GM21381 (cell line): ENCODE measurements around the gene PC.
"Not testable (repeated sequence)": the region's sequence is repeated elsewhere in the genome, so short reads cannot be mapped to it uniquely, and the experiment has no call there.

Experiments used
- ATAC-seq: cut with Tn5 transposase; IDR thresholded peaks from one replicate; pipeline ENCODE4 v1.9.1; 2021; ENCODE audit warnings: mild to moderate bottlenecking, moderate library complexity; ENCODE audit not compliant: unreplicated experiment

PC gene

DNA sequence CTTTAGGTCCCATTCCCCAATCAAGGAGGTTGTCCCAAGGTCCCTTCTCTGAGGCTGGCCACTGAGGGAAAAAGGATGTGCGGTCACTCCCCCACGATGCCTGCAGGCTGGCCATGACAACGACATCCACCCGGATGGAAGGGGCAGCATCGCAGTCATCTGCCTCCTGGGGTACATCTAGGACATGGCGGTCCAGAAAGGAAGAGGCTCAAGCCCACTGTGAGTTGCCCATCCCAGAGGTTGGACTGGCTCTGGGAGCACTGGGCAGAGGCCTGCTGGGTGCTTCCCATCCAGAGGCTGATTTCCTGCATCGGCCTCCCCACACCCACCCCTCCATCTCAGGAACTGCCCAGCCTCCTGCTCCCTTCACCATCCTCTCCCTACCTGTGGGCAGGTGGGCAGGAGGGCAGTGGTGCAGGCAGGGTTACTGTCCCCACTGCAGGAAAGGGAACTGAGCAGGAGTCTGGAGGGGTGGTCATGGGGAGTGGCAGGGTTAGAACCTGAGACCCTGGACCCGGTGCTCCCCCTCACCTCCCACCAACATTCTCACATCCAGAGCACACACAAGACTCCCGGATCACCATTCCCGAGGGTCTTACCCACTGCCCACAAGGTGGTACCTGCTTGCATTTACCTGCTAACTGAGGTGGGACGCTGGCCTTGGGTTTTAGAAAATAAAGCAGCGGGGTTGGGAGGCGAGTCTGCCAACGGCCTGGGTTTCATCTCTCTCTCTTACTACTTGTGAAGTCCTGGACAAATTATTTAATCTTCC, 110.5 kb downstream of the PC start:
- no peak for ATAC-seq

DNA sequence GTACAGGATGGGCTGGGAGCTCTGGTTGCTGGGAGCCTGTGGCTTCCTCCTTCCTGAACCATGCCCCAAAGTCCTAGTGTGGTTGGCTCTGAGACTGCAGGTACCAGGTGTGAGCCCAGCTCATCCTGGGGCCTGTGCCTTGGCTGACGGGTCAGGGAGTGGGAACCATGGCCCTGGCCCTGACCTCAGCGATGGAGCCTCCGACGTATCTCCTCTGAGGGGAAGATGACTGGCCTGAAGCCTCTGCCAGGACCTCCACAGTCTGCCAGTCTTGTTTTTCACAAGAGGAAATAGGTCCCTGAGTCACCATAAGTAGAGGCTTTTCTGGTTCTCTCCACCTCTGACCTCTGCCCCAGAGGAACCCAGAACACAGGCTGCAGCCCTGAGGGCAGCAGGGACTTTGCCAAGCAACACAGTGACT, 111.5 kb downstream of the PC start:
- ATAC-seq, result no peak

DNA sequence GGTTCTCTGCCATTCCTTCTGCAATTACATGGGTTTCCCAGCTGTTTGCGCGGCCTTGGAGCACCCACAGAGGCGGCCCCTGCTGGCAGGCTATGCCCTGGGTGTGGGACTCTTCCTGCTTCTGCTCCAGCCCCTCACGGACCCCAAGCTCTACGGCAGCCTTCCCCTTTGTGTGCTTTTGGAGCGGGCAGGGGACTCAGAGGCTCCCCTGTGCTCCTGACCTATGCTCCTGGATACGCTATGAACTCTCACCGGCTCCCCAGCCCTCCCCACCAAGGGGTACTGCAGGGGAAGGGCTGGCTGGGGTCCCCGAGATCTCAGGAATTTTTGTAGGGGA, 112.3 kb downstream of the PC start:
- ATAC-seq, result no peak

DNA sequence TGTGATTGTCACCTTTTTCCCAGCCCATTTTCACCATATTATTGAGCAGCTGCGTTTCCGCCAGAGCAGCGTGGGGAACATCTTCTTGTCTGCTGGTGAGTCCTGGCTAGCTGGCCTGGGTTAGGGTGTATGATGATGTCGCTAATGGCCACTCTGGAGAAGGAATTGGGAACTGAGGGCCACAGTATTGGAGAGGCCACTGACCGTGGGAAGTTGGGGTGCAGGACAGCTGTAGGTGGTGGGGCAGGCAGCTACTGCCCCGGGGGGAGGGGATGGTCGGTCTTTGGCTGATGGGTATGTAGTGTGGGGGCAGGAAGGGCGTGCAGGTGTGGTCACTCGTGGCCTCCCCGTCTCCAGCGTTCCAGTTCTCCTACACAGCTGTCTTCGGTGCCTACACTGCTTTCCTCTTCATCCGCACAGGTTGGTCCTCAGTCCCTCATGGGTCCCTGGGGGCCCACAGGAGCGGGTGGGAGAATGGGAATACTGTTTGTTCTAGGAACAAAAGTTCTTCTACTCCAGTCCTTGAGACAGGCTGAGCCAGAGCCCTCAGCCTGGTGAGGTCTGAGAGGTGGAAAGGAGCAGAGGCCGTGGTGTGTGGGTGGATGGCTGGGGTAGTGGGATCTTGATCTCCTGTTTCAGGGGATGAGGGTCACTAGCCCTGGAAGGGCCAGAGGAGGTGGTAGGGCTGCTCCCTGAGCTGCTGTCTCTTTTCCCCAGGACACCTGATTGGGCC, 112.9 kb downstream of the PC start:
- no peak for ATAC-seq

DNA sequence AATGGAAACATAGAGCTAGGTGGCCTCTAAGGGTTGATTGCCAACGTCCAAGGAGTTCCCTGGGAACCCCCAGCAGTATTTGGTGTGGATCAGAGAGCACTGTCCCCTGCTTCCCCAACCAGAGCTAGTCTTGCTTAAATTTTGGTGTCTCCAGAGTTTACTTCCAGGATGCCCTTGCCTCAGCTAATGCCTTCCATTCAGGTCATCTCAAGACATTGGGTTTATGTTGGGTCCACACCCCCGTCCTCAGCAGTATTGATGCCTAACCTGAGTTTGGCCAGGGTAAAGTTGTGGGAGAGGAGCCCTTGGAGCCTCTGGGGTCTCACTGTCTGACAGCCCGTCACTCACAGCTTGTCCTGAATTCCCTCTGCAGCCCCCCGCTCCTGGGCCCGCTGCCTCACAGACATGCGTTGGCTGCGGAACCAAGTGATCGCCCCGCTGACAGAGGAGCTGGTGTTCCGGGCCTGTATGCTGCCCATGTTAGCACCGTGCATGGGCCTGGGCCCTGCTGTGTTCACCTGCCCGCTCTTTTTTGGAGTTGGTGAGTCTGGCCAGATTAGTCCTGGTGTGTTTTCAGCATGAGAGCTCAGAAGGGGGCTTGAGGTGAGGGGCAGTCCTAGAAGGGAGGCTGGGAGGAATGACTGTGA, 113.6 kb downstream of the PC start:
- no peak for ATAC-seq

DNA sequence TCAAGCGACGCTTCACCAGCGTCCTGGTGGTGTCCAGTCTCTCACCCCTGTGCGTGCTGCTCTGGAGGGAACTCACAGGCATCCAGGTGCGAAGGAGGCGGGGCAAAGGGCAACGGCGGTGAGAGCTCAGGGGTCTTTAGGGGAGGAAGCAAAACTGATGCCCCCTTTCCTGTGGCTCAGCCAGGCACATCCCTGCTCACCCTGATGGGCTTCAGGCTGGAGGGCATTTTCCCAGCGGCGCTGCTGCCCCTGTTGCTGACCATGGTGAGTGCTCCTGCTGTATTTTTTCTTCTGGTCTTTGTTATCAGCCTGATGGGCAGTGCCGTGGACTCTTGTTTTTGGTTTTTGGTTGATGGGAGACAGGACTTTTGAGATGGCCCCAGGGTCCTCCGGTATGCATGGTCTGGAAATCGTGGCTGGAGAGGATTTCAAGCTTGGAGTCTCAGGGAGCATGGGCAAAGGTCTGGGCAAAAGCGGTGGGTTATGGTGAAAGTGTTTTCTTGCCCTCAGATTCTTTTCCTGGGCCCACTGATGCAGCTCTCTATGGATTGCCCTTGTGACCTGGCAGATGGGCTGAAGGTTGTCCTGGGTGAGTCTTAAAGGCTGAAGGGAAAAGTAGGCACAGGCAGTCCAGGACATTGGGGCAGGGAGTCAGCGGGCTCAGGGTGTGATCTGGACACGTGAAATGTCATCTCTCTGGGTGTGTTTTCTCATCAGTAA, 114.2 kb downstream of the PC start:
- ATAC-seq, result no peak

DNA sequence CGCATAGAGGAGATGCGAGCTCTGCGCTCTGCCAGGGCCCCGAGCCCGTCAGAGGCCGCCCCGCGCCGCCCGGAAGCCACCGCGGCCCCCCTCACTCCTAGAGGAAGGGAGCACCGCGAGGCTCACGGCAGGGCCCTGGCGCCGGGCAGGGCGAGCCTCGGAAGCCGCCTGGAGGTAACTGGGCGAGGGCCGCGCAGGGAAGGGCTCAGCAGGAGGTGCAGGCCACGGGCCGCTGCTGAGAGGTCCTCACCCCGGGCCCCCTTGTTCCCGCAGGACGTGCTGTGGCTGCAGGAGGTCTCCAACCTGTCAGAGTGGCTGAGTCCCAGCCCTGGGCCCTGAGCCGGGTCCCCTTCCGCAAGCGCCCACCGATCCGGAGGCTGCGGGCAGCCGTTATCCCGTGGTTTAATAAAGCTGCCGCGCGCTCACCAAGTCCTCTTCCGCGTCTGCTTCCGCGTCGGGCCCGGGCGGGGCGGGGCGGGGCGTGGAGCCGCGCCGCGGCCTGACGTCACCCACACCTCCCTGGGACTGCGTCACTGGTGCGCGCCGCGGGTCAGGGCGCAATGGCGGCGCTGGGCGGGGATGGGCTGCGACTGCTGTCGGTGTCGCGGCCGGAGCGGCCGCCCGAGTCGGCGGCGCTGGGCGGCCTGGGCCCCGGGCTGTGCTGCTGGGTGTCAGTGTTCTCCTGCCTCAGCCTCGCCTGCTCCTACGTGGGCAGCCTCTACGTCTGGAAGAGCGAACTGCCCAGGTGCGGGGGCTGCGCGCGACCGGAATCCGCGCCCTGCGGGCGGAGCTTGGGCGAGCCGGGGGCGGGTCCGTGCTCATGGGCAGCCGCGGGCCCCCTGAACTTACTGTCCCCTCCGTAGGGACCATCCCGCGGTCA, 115.0 kb downstream of the PC start, which contains the start of gene RCE1:
Gene RCE1 (plus strand): TSS at position 546 of the 880 bp plus-strand sequence. CDS start 15 bp downstream, at position 561.
- ATAC-seq, result peak; percentile 77

DNA sequence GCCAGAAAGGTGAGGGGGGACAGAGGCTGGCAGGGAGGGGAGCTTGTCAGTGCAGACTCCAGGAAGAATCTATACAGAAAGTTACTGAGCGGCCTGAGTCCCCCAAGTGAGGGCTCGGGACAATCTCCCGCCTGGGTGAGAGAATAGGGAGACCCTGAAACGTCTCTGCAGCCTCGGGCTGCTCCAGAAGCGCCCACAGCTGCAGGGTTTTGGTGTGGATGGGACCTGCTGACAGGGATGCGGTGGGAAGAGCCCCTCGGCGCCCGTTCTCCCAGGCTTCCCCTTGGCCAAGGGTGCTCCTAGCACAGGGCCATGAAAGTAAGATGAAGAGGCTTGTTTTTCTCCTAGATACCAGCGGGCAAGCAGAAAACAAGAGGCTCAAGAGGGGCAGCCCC, 115.7 kb downstream of the PC start:
- no peak for ATAC-seq

DNA sequence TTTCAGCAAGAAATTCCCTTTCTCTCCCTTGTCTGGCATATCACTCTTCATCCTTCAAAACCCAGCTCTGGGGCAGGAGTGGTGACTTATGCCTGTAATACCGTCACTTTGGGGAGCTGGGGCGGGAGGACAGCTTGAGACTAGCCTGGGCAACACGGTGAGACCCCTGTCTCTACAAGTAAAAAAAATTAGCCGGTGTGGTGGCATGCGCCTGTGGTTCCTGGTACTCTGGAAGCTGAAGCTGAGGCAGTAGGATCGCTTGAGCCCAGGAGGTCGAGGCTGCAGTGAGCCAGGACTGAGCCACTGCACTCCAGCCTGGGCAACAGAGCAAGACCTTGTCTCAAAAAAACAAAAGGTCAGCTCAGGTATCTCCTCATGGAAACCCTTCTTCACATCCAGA, 116.3 kb downstream of the PC start:
- no peak for ATAC-seq

DNA sequence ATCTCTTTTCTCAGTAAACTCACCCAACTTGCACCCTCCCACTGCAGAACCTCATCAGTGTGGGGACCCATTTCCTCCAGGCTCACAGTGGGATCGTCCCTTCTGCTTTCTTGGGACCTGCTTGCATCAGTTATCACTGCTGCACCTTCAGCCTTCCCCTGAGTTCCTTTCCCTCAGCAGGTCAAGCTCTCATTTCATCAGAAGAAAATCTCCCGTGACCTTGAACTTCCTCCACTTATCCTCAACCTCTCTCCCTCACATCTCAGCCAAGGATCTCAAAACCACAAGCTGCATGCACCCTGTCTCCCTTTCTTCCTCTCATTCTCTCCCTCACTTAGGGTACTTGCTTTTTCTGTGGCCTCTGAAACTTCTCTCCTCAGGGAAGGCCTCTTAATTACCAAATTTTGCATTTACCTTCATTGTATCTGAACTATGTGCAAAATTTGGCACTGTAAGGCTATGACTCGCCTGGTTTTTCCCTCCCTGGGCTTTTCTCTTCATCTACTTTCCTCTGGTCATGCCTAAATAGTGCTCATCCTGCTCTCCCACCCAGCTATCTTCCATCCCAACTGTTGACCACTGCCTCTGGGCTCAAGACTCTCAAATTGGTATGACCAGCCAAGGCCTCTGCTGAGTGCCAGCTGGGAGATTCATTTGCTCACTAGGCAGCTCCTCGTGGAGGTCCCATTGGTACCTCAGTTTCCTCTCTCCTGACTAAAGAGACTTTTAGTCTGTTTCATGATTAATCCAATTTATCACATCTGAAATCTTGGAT, 117.7 kb downstream of the PC start:
- ATAC-seq, result no peak

DNA sequence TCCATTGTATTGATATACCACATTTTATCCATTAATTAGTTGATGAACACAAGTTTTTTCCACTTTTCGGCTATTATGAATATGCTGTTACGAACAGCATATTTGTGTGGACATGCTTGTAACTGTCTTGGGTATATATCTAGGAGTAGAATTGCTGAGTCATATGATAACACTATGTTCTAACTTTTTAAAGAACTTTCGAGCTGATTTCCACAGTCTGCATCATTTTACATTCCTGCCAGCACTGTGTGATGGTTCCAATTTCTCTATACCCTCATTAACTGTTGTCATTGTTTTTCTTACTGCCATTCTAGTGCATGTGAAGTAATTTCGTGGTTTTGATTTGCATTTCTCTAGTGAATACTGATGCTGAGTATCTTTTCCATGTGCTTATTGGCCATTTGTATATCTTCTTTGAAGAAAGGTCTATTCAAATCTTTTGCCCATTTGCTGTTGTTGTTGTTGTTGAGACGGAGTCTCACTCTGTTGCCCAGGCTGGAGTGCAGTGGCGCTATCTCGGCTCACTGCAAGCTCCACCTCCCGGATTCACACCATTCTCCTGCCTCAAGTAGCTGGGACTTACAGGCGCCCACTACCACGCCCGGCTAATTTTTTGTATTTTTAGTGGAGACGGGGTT, 122.3 kb downstream of the PC start:
- ATAC-seq, result no peak

DNA sequence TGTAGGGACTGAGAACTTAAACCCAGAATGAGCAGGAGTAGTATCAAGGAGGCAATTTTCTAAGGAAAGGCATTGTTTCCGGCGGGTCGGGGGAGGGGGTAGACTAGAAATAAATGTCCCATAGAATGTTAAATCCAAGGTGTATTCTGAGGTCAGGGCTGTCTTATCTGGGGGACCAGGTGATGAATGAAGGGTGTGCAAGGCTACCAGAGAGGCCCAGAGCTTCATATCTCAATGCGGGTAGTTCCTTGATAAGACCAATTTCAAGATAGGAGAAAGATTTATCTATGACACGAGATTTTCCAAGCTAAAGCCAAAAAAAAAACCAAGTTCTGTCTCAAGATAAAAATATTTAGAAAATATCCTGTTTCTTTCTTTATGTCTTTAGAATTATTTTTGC, 123.2 kb downstream of the PC start:
- ATAC-seq, result no peak

DNA sequence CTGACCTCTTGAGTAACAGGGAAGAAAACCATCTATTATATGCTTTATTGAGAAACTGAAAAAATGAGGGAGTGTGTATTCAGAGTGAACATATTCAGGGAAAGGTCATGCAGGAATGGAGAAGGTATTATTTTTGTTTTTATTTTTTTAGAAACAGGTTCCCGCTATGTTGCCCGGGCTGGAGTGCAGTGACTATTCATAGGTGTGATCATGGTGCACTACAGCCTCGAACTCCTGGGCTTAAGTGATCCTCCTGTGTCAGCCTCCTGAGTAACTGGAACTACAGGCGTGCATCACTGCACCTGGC, 123.7 kb downstream of the PC start:
- no peak for ATAC-seq

DNA sequence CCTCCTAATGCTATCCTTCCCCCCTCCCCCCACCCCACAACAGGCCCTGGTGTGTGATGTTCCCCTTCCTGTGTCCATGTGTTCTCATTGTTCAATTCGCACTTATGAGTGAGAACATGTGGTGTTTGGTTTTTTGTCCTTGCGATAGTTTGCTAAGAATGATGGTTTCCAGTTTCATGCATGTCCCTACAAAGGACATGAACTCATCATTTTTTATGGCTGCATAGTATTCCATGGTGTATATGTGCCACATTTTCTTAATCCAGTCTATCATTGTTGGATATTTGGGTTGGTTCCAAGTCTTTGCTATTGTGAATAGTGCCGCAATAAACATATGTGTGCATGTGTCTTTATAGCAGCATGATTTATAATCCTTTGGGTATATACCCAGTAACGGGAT, 133.6 kb downstream of the PC start:
- not testable (repeated sequence) for ATAC-seq

DNA sequence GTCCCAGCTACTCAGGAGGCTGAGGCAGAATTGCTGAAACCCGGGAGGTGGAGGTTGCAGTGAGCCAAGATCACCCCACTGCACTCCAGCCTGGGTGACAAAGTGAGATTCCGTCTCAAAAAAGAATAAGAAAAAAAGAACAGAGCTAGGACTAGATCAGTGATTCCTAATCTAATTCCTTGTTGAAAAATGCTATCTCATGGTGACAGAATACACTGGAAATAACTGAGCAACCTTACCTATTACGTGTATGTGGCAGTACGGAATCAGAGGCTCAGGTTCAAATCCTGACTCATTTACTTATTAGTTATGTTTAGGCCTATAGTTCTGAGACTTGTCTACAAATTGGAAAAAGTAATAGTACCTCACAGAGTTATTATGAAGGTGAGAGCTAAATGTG, 134.5 kb downstream of the PC start:
- ATAC-seq, result no peak

DNA sequence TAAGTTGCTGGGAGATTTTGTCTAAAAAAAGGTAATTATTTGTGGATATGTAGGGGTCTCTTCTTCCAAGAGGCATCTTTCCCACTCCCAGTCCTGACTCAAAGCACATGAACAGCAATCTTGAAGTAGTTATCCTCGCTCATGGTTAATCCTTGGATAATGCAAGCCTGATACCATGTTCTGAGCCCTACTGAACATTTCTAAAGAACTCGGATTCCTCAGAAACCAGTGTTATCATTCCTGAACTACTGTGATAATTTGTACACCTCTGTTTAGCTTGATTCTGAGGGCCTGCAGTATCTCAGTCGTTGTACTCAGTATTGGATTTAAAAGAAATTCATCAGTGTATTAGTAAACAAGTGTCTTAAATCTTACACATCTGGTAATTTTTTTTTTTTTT, 137.3 kb downstream of the PC start:
- no peak for ATAC-seq

DNA sequence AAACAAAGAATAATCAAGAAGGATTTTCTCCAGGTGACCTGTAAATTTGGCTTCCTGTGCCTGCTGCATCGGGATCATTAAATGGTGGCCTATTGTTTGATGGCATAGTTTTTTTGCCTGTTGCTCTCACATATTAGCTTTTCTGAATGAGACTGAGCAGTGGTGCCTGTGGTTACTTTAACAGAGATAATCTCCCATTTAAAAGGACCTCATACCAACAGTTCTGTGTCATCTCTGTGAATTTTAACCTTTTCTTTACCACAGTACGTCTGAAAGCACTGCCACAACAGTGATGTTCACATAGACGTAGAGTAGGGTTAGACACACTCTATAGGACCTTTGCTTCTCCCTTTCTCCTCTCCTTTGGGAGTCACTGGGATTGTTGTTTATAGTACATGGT, 137.8 kb downstream of the PC start:
- no peak for ATAC-seq

DNA sequence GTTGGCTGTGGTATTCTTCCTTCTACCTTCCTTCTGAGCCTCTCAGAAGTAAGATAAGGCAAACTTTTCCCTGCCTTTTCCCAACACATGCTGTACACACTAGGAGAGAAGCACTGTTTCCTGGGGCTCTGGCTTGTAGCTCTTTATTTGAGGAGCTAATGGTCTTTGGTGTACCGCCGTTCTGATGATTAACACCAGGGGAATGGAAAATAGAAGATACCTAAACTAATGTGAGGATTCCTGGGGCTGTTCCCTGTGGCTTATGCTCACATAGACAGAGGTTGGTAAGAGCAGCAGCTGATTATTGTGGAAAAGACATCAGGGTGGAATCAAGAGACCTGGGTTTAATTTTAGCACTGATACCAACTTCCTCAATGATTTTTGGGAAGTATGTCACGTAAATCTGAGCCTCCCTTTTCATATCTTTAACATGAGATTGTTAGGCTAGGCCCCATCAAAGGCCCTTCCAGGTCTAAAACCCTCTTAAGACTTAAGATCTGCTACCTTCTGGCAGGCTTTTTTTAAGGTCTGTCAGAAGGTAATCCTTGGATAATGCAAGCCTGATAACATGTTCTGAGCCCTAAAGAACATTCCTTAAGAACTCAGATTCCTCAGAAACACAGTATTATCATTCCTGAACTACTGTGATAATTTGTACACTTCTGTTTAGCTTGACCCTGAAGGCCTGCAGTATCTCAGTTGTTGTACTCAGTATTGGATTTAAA, 139.8 kb downstream of the PC start:
- no peak for ATAC-seq

DNA sequence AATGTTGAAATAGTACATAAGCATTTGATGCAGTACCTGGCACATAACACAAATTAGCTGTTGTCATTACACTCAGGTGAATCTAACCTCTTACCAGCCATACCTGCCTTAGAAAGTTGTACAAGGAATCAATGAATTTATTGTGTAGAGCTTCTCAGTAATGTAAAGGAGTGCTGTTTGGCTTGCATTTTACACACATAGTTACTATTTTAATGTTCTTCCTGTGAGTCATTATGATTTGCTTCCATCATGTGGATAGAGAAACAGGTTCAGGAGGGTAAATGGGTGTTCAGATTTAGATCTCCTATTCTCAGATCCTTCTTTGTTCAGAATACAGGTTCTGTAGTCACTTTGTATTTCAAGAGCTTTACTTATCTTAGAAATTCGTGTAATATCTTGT, 142.5 kb downstream of the PC start:
- no peak for ATAC-seq
